NCI-H2227 (cell line): Measurements from ENCODE around the gene KIF16B.
"Not testable (repeated sequence)": the region's sequence is repeated elsewhere in the genome, so short reads cannot be mapped to it uniquely, and the experiment has no call there.

ENCODE experiments used
- DNase-seq: peaks from one replicate; lab custom pipeline; 2025; ENCODE audit not compliant: unreplicated experiment; lab: John Stamatoyannopoulos, UW

The KIF16B gene

GRCh38 chr20:16526433-16527380, 46.5 kb downstream of the KIF16B start:
- DNase-seq, result no peak

GRCh38 chr20:16522651-16523050, 50.6 kb downstream of the KIF16B start:
- not testable (repeated sequence) for DNase-seq

GRCh38 chr20:16520154-16520553, 53.1 kb downstream of the KIF16B start:
- DNase-seq, result no peak

GRCh38 chr20:16519673-16520072, 53.6 kb downstream of the KIF16B start:
- DNase-seq, result not testable (repeated sequence)

GRCh38 chr20:16518784-16519084, 54.5 kb downstream of the KIF16B start:
- no peak for DNase-seq

GRCh38 chr20:16517946-16518783, 55.1 kb downstream of the KIF16B start:
- peak; percentile 10 for DNase-seq

GRCh38 chr20:16516794-16517193, 56.5 kb downstream of the KIF16B start:
- no peak for DNase-seq

GRCh38 chr20:16515046-16515445, 58.2 kb downstream of the KIF16B start:
- DNase-seq, result no peak

GRCh38 chr20:16514140-16514539, 59.1 kb downstream of the KIF16B start:
- DNase-seq, result no peak

- DNase-seq, result no peak
Observed at GRCh38 chr20:16505894-16506293, 67.4 kb downstream of the KIF16B start.

GRCh38 chr20:16501301-16501700, 71.9 kb downstream of the KIF16B start:
- no peak for DNase-seq

GRCh38 chr20:16500197-16500596, 73.1 kb downstream of the KIF16B start:
- DNase-seq, result no peak

- DNase-seq, result no peak
Observed at GRCh38 chr20:16498526-16499253, 74.6 kb downstream of the KIF16B start.

- DNase-seq, result no peak
Observed at GRCh38 chr20:16497896-16498295, 75.4 kb downstream of the KIF16B start.

- DNase-seq, result no peak
Observed at GRCh38 chr20:16493486-16493885, 79.8 kb downstream of the KIF16B start.

- DNase-seq, result no peak
Observed at GRCh38 chr20:16491294-16491905, 81.8 kb downstream of the KIF16B start.

- no peak for DNase-seq
Observed at GRCh38 chr20:16490696-16491095, 82.6 kb downstream of the KIF16B start.

- no peak for DNase-seq
Observed at GRCh38 chr20:16488616-16489015, 84.6 kb downstream of the KIF16B start.

GRCh38 chr20:16488086-16488485, 85.2 kb downstream of the KIF16B start:
- no peak for DNase-seq

GRCh38 chr20:16486532-16486931, 86.7 kb downstream of the KIF16B start:
- DNase-seq, result no peak

- no peak for DNase-seq
Observed at GRCh38 chr20:16485401-16485800, 87.8 kb downstream of the KIF16B start.
